Immature natural killer cell (primary cell): Measurements from ENCODE around the gene HELT. TPM values are rescaled to one million over a fixed set of nuclear protein-coding genes. Genes with fewer than 3 reads are reported as not detected.
A peak's percentile ranks its signal among the peaks of the same experiment; 100 is the strongest.
"Not testable (repeated sequence)": the region's sequence is repeated elsewhere in the genome, so short reads cannot be mapped to it uniquely, and the experiment has no call there.

Source experiments
- DNase-seq, 3 donors: peaks; one replicate each; pipeline ENCODE4 v3.0.0; 2022; ENCODE audit warnings: mixed read lengths in 1 of 3
- H3K27ac Mint-ChIP-seq, 6 donors: one replicate each; pipeline ENCODE4 v1.8.0; 2020; ENCODE audit warnings: mixed read lengths in 6 of 6, mild to moderate bottlenecking in 5 of 6, inconsistent platforms in 4 of 6, moderate library complexity in 3 of 6
- H3K27me3 Mint-ChIP-seq, 3 donors: one replicate each; pipeline ENCODE4 v1.8.0; 2020 to 2021; ENCODE audit warnings: low read depth in 3 of 3, mild to moderate bottlenecking in 3 of 3, mixed read lengths in 3 of 3, moderate library complexity in 3 of 3, inconsistent platforms in 1 of 3
- H3K36me3 Mint-ChIP-seq, 3 donors: one replicate each; pipeline ENCODE4 v1.8.0; 2020; ENCODE audit warnings: mixed read lengths in 3 of 3, inconsistent platforms in 2 of 3, mild to moderate bottlenecking in 2 of 3
- H3K4me1 Mint-ChIP-seq, 2 donors: one replicate each; pipeline ENCODE4 v1.8.0; 2020; ENCODE audit warnings: inconsistent platforms in 2 of 2, mild to moderate bottlenecking in 2 of 2, mixed read lengths in 2 of 2, moderate library complexity in 1 of 2
- H3K4me3 Mint-ChIP-seq, 5 donors: one replicate each; pipeline ENCODE4 v1.8.0; 2020; ENCODE audit warnings: mild to moderate bottlenecking in 5 of 5, mixed read lengths in 5 of 5, inconsistent platforms in 3 of 5, moderate library complexity in 3 of 5
- H3K9me3 Mint-ChIP-seq, 6 donors: one replicate each; pipeline ENCODE4 v1.8.0; 2020; ENCODE audit warnings: mild to moderate bottlenecking in 6 of 6, mixed read lengths in 6 of 6, inconsistent platforms in 4 of 6, moderate library complexity in 3 of 6
- polyA plus RNA-seq, 3 donors: library from polyadenylated mRNA; unstranded; fragments of 300-500 nt; fragmentation: Illumina TruSeq; gene quantifications; one replicate each; pipeline ENCODE4 v1.2.3, GENCODE V29; 2021

Gene HELT
- polyA plus RNA-seq, 3 donors from 2014 or later, result not detected

DNA sequence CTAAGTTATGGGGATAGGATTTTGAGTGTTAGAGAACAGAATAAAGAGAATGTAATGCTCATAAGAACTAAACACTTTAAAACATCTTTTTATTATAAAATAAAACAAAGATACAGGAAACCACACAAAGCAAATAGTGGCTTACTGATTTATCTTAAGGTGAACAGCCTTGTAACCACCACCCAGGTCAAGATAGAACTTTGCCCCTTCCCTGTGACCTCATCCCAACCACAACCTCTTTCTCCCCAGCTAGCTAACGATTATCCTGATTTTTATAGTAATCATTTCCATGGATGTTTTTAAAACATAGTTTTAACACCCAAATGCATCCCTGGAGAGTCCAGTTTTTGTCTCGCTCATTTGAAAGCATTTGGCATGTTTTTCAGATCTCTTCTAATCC, 17.0 kb downstream of the HELT start:
- Mint-ChIP-seq H3K9me3 (peaks cover 0 to 2% (median 0%) of the 10 kb centered on the region in 6 donors), H3K4me1 (peaks cover 3 to 8% of the 10 kb centered on the region in 2 donors), H3K27ac (no peak overlapping the region), H3K27me3 (peaks cover 3 to 14% (median 4%) of the 10 kb centered on the region in 3 donors), H3K36me3 (no peaks in the 10 kb centered on the region), H3K4me3 (no peak overlapping the region)
- no peak for DNase-seq

DNA sequence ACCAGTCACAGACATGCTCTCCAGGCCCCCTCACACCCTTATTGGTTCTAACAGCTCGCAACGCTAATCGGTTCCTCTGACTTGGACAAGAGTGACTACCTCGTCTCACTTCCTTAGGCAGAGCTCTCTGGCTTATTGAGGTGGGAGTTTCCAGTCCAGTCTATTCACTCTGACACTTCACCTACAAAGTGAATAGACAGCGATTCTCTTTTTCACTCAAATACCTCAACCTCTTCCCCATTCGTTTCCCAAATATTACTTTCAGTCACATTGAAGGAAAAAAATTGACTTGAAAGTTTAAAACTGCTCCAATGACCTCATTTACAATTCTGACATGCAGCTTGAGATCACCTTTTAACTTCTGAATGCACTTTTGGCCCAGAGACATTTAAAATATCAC, 17.7 kb downstream of the HELT start:
- Mint-ChIP-seq H3K9me3 (peaks cover 0 to 2% (median 0%) of the 10 kb centered on the region in 6 donors), H3K4me3 (no peak overlapping the region), H3K36me3 (no peaks in the 10 kb centered on the region), H3K4me1 (peaks cover 3 to 8% of the 10 kb centered on the region in 2 donors), H3K27ac (no peak overlapping the region), H3K27me3 (peaks cover 4 to 14% (median 4%) of the 10 kb centered on the region in 3 donors)
- DNase-seq, result no peak

DNA sequence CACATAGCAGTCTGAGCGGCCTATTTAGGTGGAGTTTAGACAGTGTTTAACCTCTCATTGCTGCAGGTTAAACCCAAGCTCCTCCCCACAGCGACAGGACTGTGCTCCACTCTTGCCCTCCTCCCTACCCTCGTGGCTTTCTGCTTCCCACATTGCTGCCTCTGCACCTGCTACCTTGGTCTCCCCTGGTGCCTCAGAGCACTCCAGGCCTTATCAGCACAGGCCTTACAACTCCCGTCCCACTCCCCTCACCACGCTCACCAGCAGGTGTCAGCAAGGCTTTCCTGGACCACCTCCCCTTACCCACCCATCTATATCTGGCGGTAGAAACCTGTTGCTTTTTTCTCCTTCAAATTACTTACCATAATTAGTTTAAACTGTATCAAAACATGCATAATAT, 18.6 kb downstream of the HELT start:
- H3K27ac Mint-ChIP-seq, result no peak overlapping the region
- no peak overlapping the region for H3K4me3 Mint-ChIP-seq
- no peaks in the 10 kb centered on the region for H3K36me3 Mint-ChIP-seq
- peaks cover 4 to 12% (median 4%) of the 10 kb centered on the region in 3 donors for H3K27me3 Mint-ChIP-seq
- H3K9me3 Mint-ChIP-seq, result peaks cover 0 to 2% (median 0%) of the 10 kb centered on the region in 6 donors
- no peak for DNase-seq
- H3K4me1 Mint-ChIP-seq, result peaks cover 3 to 8% of the 10 kb centered on the region in 2 donors

DNA sequence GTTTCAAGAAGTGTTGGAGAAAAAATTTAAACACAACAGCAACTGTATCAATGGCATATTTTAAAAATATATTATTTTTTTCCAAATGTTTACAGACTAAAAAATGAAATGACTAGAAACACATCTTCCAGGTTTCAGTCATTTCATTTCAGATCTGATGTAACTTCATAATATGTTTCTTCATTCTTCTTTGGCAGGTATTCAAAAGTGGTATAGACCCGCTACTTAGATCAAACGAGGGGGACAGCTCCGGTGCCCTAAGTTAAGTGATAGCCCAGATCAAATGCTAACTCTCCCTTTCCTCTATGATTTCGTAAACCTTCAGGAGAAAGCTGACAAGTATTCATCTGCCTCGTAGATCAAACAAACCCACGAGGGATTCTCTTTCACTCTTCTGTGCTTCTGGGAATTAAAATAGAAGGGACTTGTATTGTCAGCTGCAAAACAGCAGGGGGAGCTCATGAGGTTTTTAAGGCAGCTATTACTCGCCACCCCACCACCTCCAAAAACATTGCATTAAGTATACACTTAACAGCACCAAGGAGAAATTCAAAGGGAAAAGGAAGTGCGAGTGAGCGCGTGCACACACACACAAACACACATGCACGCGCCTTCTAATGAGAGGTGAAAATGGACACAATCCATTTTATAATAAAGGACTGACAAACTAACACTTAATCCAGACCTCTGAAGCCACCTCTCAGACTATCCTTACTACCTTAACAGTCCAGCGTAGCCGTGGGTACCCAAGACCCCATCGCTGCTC, 21.4 kb downstream of the HELT start:
- Mint-ChIP-seq H3K4me3 (peak overlapping the region in 1 of 5 donors; percentile 68), H3K27me3 (peaks cover 4 to 12% (median 8%) of the 10 kb centered on the region in 3 donors), H3K27ac (no peak overlapping the region), H3K4me1 (peaks cover 3 to 8% of the 10 kb centered on the region in 2 donors), H3K36me3 (no peaks in the 10 kb centered on the region), H3K9me3 (peaks cover 0 to 2% (median 0%) of the 10 kb centered on the region in 6 donors)
- DNase-seq, result peak; percentile 35 to 57 (median 52)

DNA sequence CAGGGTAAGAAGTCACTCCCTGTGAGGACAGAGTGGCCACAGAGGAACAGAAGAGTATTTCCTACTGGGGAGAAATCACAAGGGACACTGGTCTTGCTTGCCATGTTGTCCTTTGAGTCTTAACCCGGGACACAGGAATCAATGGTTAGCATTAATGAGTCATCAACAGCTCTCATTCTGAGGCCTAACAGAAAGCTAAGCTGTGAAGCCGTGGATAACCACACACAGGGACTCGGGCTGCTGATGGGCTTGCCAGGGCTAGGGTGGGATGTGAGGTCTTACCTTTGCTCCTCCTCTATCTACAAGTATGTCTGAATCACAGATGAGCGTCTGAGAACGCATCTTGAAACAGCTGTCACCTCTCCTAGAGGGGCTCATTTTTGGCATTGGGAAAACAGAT, 22.2 kb downstream of the HELT start:
- H3K27me3 Mint-ChIP-seq, result peaks cover 4 to 10% (median 8%) of the 10 kb centered on the region in 3 donors
- no peak overlapping the region for H3K27ac Mint-ChIP-seq
- peaks cover 0 to 2% (median 0%) of the 10 kb centered on the region in 6 donors for H3K9me3 Mint-ChIP-seq
- no peak overlapping the region for H3K4me3 Mint-ChIP-seq
- H3K4me1 Mint-ChIP-seq, result peaks cover 3 to 8% of the 10 kb centered on the region in 2 donors
- peak in 2 of 3 donors; percentile 2 to 6 for DNase-seq
- H3K36me3 Mint-ChIP-seq, result no peaks in the 10 kb centered on the region

DNA sequence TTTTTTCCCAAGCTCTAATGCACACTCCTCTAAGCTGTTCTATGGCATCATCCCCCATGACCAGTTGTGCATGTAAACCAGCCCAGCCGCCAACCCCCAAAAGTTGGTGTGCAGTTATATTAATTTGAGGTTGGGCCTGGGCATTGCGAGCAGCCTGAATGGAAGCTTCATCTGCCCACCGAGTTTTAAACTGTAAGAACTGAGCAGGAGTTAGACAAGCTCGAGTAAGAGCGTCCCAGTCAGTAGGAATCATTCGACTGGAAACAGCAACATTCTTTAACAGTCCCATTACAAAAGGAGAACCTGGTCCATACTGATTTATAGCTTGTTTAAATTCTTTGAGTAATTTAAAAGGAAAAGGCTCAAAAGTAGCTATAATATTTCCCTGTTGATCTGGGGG, 32.0 kb downstream of the HELT start:
- H3K27me3 Mint-ChIP-seq, result peaks cover 0 to 20% (median 4%) of the 10 kb centered on the region in 3 donors
- H3K9me3 Mint-ChIP-seq, H3K4me1 Mint-ChIP-seq, H3K36me3 Mint-ChIP-seq, H3K27ac Mint-ChIP-seq, H3K4me3 Mint-ChIP-seq, DNase-seq: not testable (repeated sequence)

DNA sequence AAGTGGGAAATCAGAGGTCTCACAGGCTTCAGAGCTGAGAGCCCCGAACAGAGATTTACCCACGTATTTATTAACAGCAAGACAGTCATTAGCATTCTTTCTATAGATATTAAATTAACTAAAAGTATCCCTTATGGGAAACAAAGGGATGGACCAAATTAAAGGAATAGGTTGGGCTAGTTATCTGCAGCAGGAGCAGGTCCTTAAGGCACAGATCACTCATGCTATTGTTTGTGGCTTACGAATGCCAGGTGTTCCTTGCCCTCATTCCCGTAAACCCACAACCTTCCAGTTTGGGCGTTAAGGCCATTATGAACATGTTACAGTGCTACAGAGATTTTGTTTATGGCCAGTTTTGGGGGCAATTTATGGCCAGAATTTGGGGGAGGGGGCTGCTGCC, 33.0 kb downstream of the HELT start:
- not testable (repeated sequence) for H3K4me1 Mint-ChIP-seq, DNase-seq, H3K36me3 Mint-ChIP-seq, H3K4me3 Mint-ChIP-seq, H3K9me3 Mint-ChIP-seq, H3K27ac Mint-ChIP-seq
- peaks cover 0 to 14% (median 3%) of the 10 kb centered on the region in 3 donors for H3K27me3 Mint-ChIP-seq

DNA sequence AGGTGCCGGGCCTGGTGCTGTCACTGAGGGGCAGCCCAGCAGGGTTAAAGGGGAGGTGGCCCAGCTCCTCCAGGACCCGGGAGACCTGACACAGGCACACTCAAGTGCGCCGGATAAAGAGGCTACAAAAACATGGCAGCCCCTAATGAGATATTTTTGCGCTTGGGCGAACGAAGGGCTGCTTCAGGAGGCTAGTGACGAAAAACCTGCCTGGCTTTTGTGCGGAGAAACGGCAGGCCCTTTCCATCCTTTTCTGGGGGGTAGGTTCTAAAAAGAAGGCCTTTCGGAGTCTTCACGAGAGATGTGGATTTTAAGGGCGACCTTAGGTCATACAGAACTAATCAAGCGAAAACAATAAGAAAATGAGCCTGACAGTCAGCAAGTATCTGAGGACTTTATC, 35.5 kb downstream of the HELT start:
- Mint-ChIP-seq H3K4me1 (no peaks in the 10 kb centered on the region), H3K27ac (no peak overlapping the region), H3K27me3 (peaks cover 0 to 16% (median 2%) of the 10 kb centered on the region in 3 donors), H3K36me3 (no peaks in the 10 kb centered on the region), H3K4me3 (no peak overlapping the region), H3K9me3 (peaks cover 0 to 4% (median 0%) of the 10 kb centered on the region in 6 donors)
- DNase-seq, result no peak

DNA sequence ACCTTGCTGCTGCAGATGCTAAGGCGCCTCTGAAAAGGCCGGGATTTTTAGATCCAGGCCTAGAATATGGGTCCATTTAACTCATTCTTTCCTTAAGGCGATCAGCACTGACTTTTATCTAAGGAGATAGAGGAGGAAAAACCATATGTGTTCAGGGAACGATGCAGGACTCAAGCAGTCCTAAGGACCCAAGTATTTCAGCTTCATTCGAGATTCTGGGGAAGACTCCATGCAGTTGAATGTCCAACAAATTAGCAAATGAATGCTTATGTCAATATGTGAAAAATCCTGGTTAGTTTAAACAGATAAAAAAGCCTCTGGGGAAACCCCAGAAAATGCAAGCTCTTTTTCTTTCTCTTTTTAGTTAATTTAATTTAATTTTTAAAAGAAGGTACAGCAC, 36.0 kb downstream of the HELT start:
- Mint-ChIP-seq H3K9me3 (peaks cover 0 to 4% (median 0%) of the 10 kb centered on the region in 6 donors), H3K36me3 (no peaks in the 10 kb centered on the region), H3K27me3 (peaks cover 0 to 16% (median 2%) of the 10 kb centered on the region in 3 donors), H3K27ac (no peak overlapping the region), H3K4me1 (no peaks in the 10 kb centered on the region), H3K4me3 (no peak overlapping the region)
- no peak for DNase-seq

DNA sequence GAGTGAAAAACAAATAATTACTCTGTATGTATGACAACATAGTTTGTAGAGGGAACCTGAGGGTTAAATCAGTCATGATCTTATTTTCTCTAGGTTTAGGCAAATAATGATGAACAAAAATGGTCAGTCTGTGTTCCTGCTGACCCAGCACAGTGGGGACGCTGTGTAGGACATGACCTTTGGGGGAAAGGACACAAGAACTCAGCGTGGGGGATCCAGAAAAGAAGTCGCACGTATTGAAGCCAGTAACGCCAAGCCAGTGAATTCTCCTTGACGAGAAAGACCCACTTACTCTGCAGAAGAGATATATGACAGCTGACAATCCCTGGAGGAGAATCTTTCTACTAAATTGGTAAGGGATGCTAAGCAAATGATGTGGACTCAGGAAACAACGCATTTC, 36.6 kb downstream of the HELT start:
- Mint-ChIP-seq H3K36me3 (no peaks in the 10 kb centered on the region), H3K27ac (no peak overlapping the region), H3K27me3 (peaks cover 2 to 14% (median 2%) of the 10 kb centered on the region in 3 donors), H3K4me3 (no peak overlapping the region), H3K9me3 (peaks cover 0 to 4% (median 0%) of the 10 kb centered on the region in 6 donors), H3K4me1 (no peaks in the 10 kb centered on the region)
- no peak for DNase-seq

DNA sequence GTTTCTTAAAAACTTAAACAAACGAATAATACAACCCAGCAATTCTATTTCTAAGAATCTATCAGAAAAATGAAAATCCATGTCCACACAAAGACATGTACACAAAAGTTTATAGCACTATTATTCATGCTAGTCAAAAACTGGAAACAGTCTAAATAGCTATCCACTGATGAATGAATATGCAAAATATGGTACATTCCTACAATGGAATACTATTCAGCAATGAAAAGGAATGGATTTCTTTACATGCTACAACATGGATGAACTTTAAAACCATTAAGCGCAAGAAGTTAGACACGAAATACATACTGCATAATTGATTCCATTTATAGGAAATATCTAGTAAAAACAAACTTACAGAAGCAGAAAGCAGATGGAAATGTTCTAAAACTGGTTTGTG, 43.3 kb downstream of the HELT start:
- peaks cover 4 to 9% (median 6%) of the 10 kb centered on the region in 3 donors for H3K27me3 Mint-ChIP-seq
- peaks cover 0 to 3% (median 0%) of the 10 kb centered on the region in 6 donors for H3K9me3 Mint-ChIP-seq
- H3K4me3 Mint-ChIP-seq, result no peak overlapping the region
- no peak for DNase-seq
- H3K4me1 Mint-ChIP-seq, result no peaks in the 10 kb centered on the region
- no peak overlapping the region for H3K27ac Mint-ChIP-seq
- no peaks in the 10 kb centered on the region for H3K36me3 Mint-ChIP-seq

DNA sequence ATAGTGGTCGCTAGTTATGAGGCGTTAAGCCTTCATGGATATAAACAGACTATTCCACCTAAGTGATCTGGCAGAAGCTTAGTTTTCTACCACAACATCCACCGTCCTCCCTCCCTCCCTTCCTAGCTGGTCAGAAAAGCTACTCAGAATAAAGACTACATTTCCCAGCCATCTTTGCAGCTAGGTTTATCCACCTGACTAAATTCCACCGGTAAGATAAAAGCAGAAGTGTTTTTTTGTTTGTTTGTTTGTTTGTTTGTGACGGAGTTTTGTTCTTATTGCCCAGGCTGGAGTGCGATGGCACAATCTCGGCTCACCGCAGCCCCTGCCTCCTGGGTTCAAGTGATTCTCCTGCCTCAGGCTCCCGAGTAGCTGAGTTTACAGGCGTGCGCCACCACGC, 44.3 kb downstream of the HELT start:
- Mint-ChIP-seq H3K9me3 (peaks cover 0 to 3% (median 0%) of the 10 kb centered on the region in 6 donors), H3K4me3 (no peak overlapping the region), H3K27me3 (peaks cover 4 to 9% (median 6%) of the 10 kb centered on the region in 3 donors), H3K27ac (no peak overlapping the region), H3K36me3 (no peaks in the 10 kb centered on the region), H3K4me1 (no peaks in the 10 kb centered on the region)
- no peak for DNase-seq

DNA sequence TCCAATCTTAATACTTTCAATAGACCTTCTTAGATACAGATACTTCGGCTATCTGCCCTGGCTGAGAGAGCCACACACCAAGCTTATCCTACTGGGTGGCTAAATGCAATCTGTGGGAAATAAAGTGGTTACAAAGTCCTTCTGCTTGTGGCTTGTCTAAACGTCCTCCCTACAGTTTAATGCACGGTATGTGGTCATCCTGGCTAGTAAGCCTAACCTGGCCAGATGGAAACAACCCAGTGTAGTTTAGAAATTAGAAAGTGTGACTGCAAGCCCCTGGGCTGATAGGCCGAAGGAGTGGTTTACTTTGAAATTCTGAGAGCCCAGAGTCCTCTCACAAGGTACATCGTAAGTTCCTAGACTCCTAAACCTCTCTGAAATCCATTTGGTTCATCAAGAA, 47.9 kb downstream of the HELT start:
- H3K4me1 Mint-ChIP-seq, result no peaks in the 10 kb centered on the region
- no peaks in the 10 kb centered on the region for H3K36me3 Mint-ChIP-seq
- no peak overlapping the region for H3K4me3 Mint-ChIP-seq
- H3K9me3 Mint-ChIP-seq, result peaks cover 0 to 2% (median 0%) of the 10 kb centered on the region in 6 donors
- H3K27me3 Mint-ChIP-seq, result peaks cover 2 to 6% (median 4%) of the 10 kb centered on the region in 3 donors
- no peak overlapping the region for H3K27ac Mint-ChIP-seq
- DNase-seq, result no peak

DNA sequence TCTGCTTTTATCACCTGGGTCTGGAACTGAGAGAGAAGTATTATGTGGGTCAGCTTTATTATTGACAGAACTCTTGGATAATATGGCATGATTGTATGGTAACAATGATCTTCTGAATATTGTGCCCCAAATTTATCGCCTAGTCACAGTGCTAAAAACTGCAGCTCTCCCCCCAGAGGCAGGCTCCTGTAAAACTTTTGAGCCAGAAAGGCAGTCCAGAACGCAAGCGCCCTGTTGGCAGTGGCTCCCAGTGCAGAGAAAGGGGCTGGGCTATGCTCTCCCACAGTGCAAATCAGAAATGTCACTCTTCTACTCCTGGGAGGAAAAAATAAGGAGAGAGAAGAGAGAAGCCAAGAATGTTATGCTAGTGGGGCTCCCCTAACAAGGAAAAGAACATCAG, 50.5 kb downstream of the HELT start:
- peak overlapping the region in 1 of 6 donors; percentile 36 for H3K27ac Mint-ChIP-seq
- DNase-seq, result no peak
- peaks cover 0 to 2% (median 0%) of the 10 kb centered on the region in 6 donors for H3K9me3 Mint-ChIP-seq
- H3K36me3 Mint-ChIP-seq, result no peaks in the 10 kb centered on the region
- H3K4me3 Mint-ChIP-seq, result no peak overlapping the region
- no peaks in the 10 kb centered on the region for H3K4me1 Mint-ChIP-seq
- peaks cover 4 to 7% (median 6%) of the 10 kb centered on the region in 3 donors for H3K27me3 Mint-ChIP-seq
